AML-193 (cell line): Measurements from ENCODE around the gene PGLYRP2.
A peak's percentile ranks its signal among the peaks of the same experiment; 100 is the strongest.

Experiments
- DNase-seq, 2 experiments: peaks; one replicate each; lab custom pipeline; 2025; lab: John Stamatoyannopoulos, UW

The PGLYRP2 gene

GRCh38 chr19:15439821-15440641, 39.3 kb downstream of the PGLYRP2 start:
- no peak for DNase-seq

DNA sequence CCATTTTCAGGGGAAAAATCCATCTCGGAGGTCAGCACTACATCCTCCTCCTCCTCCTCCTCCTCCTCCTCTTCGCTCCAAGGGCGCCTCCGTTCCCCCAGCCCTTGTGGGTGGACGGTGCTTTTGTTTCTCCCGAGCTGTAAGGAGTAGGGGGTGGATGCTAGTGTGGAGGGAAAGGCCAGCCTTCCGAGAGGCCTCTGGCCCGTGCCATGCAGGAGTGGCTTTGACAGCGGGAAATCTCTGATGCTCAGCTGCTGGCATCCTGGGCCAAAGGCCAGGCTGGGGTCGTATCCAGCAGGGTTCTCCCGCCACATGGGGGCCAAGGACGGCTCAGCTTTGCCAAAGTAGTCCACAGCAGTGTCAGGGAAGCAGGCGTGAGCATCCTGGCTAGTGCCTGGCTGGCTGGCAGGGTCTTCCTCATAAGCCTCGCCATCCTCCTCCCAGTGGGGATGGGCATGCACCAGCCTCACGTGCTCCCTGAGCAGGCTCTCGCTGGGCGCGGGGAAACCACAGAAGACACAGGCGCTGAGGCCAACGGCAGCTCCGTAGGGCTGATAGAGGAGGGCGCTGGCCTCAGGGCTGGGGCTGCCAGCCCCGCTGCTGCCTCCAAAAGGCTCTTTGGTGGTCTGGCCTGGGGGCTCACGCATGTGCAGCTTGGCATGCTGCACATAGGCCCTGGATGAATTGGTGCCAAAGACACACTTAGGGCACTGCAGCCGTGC, 40.1 kb downstream of the PGLYRP2 start:
- DNase-seq, result no peak

GRCh38 chr19:15438577-15438976, 40.7 kb downstream of the PGLYRP2 start:
- DNase-seq, result no peak

GRCh38 chr19:15438124-15438496, 41.2 kb downstream of the PGLYRP2 start:
- no peak for DNase-seq

DNA sequence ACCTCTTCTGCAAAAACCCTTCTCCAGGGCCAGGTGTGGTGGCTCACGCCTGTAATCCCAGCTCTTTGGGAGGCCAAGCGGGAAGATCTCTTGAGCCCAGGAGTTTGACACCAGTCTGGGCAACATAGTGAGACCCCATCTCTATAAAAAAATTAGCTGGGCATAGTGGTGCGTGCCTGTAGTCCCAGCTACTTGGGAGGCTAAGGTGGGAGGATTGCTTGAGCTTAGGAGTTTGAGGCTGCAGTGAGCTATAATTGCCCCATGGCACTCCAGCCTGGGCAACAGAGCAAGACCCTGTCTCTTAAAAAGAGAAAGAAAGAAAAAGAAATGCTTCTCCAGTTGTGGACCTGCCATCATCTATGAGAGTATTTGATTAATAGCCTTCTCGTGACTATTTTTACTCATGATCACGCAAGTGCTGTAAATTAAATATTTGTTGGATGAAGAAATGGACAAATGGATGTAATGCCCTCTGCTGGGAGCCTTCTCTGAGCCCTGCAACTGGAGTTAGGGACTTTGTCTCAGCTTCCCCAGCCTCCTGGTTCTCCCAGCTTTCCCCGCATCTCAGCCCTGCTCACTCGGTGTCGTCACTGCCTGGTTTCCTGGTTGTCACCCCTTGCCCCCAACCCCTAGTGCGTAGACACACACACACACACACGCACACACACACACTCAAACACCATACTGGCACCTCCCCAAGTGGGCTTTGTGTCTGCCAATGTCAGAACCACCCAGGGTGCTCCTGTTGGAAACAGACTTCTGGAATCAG, 41.8 kb downstream of the PGLYRP2 start:
- DNase-seq, result no peak

DNA sequence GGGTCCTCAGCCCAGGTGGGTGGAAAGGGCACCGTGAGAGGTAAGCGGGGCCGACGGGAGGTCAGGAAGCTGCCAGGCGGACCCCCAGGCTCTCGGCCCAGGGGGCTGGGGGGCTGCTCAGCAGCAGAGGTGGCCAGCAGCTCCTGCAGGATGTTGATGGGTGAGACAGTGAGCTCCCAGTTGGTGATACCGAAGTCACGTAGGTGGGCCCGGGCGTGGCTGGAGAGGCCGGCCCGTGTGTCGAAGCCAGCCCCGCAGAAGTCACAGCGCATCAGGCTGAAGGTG, 42.5 kb downstream of the PGLYRP2 start:
- DNase-seq, result no peak

GRCh38 chr19:15436012-15436825, 43.1 kb downstream of the PGLYRP2 start:
- no peak for DNase-seq

DNA sequence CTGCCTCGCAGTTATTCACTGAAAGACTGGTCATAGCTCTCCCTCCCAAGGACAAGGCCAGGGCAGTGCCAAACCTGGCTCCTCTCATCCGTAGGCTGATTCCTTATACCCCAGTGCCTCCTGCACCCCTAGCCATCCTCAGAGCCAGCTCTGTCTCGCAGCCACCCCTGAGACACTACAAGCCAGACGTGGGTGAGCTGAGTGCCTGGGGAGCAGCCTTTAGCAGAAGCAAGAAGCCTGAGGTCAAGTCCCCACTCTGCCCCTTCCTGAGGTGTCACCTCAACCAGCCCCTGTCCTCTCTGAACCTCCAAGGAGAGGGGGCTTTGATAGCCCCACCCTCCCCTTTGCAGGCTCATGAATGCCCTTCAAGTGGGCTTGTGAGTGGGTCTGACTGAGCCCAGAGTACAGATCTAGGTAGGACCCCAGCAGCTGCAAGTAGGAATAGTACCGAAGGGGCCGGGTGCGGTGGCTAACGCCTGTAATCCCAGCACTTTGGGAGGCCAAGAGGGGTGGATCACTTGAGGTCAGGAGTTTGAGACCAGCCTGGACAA, 45.7 kb downstream of the PGLYRP2 start:
- DNase-seq, result no peak

DNA sequence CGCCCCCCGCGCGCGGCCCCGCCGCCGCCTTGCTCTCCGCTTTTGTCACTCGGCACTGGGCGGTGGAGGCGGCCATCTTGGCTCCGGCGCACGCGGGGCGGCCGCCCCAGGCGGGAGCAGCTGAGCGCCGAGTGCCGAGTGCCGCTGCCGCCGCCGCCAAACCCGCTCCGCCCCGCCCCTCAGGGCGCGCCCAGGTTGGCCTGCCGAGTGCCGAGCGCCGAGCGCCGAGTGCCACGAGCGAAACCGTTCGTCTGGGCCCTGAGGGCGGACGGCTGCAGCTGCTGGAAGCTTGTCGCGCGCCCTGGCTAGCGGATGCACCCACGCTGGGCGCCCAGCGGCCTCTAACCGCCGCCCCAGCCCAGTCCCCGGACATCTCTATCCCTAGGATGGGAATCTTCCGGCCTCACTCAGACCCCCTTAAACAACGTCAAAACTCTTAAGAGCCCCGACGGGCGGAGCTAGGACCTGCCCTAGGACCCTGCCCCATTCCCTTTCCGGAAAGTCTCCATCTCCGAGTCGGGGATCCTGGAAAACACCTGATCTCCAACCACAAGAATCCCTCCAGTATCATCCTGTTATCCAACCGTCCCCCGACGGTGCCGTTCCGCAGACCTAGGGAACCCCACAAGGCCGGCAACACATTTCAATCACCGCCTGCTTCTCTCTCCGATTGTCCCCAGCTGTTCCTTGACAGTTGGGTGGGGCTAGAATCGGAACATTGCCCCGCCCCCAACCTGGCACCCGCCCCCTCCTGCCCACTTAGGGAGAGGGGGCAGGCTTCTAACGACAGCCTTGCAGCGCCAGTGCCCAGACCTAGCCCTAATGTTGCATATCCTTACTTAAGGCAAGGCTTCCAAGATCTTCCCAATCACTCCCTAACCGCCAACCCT, 46.4 kb downstream of the PGLYRP2 start:
- peak; percentile 79 to 82 for DNase-seq

- no peak for DNase-seq
Observed at GRCh38 chr19:15432018-15432494, 47.2 kb downstream of the PGLYRP2 start.

GRCh38 chr19:15431396-15432017, 47.8 kb downstream of the PGLYRP2 start:
- DNase-seq, result no peak

DNA sequence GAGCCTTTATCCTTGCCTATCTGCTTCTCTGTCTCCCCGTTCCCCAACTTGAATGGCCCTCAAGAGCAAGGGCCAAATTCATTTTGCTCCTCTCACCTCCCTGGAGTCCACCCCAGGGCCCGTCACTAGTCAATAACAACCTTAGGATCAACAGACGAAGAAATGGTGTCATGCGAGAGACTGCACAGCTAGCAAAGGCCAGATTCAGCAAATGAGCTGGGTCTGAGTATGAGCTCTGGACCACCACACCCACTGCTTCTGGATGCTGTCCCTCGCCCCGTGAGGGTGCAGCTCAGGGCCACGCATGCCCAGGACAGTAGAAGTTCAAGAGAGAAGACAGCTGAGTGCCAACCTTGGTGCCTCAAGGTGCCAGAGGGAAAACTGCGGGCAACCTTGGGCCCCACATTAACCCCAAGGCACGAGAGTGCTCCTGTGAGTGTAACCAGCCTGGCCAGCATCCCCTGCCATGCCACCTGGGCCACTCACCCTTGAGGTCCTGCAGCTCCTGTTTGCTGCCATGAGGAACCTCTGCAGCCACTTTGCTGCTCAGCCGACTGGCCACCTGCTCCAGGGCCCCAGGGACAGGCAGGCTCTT, 48.7 kb downstream of the PGLYRP2 start:
- DNase-seq, result no peak

- DNase-seq, result no peak
Observed at GRCh38 chr19:15429825-15430467, 49.4 kb downstream of the PGLYRP2 start.

DNA sequence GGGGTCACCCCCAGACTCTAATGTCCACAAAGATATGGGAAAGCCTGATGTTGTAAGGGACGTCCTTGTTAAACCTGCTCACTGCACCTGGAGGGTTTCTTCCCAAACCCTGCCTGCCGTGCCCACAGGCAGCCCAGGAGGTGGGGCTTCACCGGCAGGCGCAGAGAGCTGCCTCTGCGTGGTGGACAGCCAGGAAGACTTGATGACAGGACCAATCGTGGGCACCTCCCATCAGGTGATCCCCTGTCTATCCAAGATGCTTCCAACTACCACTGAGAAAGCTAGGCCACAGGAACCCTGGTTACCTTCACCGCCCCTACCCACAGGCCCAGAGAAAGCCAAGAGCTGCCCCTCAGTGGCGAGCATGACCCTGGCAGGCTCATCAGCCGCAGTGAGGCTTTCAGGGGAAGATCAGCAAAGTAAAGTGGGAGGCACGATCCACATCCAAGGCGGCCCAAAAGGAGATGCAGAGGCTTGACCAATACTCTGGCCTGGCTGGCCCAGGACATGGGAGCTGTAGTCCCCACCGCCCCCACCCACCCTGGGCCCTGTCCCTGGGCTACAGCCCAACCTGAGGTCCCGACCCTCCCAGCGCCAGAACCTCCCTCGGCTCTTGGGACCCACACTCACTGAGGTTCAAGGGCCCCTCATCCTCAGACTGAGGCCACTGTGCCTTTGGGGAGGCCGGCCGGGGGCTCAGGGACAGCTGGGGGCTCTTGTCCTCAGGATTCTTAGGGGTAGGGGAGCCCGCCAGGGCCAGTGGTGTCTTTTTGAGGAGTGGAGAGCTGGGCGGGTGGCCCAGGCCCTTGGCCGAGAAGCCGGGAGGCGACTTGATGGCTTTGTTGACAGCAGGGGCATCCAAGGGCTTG, 50.1 kb downstream of the PGLYRP2 start:
- no peak for DNase-seq

GRCh38 chr19:15427991-15428471, 51.3 kb downstream of the PGLYRP2 start:
- DNase-seq, result no peak

GRCh38 chr19:15427350-15427700, 52.0 kb downstream of the PGLYRP2 start:
- no peak for DNase-seq

DNA sequence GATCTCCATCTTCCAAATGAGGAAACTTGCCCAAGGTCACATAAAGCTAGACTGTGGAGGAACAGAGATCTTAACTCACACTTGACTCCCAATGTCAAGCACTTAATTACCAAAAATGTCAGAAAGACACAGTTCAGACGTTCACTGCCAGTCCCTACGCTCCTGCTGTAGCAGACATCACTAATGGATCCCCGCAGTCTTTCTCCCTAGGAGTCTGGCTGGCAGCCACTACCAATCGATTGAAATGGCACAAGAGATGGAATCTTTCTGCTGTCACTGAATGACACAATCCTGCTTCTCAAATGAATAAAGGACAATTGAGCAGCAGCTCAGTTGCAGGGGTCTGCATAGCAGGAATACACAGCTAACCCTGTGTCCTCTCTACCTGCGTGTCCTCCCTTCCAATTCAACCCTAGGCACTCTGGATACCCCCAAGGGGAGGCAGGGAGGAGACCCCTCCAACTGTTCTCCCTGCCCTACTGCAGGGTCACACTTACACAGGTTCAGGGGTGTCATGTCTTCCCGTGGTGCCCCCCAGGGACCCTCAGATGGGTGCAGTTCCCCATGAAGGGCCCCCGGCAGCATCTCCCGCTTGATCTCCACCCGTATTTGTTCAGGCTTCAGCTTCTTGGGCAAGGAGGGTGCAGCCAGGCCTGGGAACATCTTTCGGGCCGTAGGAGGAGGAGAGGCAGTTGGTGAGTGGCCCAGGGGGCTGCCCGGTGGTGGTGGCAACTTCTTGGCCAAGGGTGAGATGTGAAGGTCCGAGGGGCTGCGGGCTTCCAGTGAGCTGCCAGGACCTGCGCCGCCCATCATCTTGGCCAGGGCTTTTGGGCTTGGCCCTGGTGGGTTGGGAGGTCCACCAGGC, 52.6 kb downstream of the PGLYRP2 start:
- no peak for DNase-seq
